RWPE2 (cell line): ENCODE data around the gene KCNE3.

ENCODE experiments used
- ATAC-seq: fragments of 200-7000 bp; cut with Tn5 transposase; 3 replicates; pipeline ENCODE4 v1.9.1; 2021; ENCODE audit warnings: low read depth
- DNase-seq: peaks from one replicate; pipeline ENCODE4 v3.0.0-alpha.2; 2020; ENCODE audit warnings: low spot score
- H3K27ac ChIP-seq: fragments of 450-650 bp; 2 replicates; pipeline ENCODE4 v1.5.1; 2017; ENCODE audit warnings: mild to moderate bottlenecking; ENCODE audit not compliant: poor library complexity, severe bottlenecking
- H3K27me3 ChIP-seq: fragments of 250-450 bp; sonication (Bioruptor Pico); 2 replicates; pipeline ENCODE4 v1.5.1; 2021; ENCODE audit warnings: mild to moderate bottlenecking, moderate library complexity; ENCODE audit not compliant: insufficient read depth, poor library complexity, severe bottlenecking
- H3K36me3 ChIP-seq: fragments of 250-450 bp; sonication (Bioruptor Pico); 2 replicates; pipeline ENCODE4 v1.5.1; 2020; ENCODE audit warnings: low read depth, mild to moderate bottlenecking, moderate library complexity
- H3K4me1 ChIP-seq: fragments of 250-450 bp; sonication (Bioruptor Pico); 2 replicates; pipeline ENCODE4 v1.5.1; 2021; ENCODE audit warnings: mild to moderate bottlenecking, moderate library complexity; ENCODE audit not compliant: insufficient read depth, poor library complexity, severe bottlenecking
- H3K4me3 ChIP-seq: fragments of 250-450 bp; sonication (Bioruptor Pico); 2 replicates; pipeline ENCODE4 v1.5.1; 2021; ENCODE audit warnings: mild to moderate bottlenecking, moderate library complexity; ENCODE audit not compliant: severe bottlenecking
- H3K9me3 ChIP-seq: fragments of 250-450 bp; sonication (Bioruptor Pico); 2 replicates; pipeline ENCODE4 v1.5.1; 2021; ENCODE audit warnings: mild to moderate bottlenecking, moderate library complexity; ENCODE audit not compliant: severe bottlenecking
- TF ChIP-seq, protein P1 (sequence below): fragments of 450-650 bp; IDR thresholded peaks from one replicate; pipeline ENCODE4 v1.5.1; 2017; ENCODE audit warnings: mild to moderate bottlenecking, moderate library complexity; ENCODE audit not compliant: poor library complexity, severe bottlenecking

Gene KCNE3

DNA sequence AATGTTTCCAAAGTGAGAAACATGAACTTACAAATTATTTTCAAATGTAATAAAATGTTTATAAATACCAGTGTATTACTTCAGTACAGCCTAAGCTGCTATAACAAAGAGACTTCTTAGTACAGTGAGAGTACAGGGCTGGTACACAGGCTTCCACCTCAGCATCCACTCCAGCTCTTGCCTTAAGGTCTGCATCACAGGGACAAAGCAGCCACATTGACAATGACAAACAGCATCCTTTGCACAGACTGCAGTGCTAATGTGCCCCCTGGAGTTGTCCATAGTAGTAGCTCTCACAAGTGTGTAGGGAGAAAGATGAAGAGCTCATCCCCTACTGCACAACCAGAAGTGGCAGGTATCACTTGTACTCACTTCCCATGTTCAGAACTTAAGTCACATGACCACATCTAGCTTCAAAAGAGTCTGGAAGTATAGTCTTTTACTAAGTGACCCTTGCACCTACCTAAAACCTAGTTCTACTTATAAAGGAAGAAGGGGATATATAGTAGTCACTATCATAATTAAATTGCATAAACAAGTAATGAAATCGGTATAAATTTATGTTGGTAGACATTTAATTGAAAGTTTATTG lies 36.8 kb upstream of the KCNE3 start:
- Histone ChIP-seq H3K4me3 (no peak overlapping the region), H3K36me3 (no peaks in the 10 kb centered on the region), H3K27ac (peak overlapping the region; percentile 82), H3K9me3 (no peaks in the 10 kb centered on the region), H3K4me1 (peaks cover 6% of the 10 kb centered on the region), H3K27me3 (no peaks in the 10 kb centered on the region)
- DNase-seq (no peak), ATAC-seq (no peak)
- TF ChIP-seq, protein P1, sequence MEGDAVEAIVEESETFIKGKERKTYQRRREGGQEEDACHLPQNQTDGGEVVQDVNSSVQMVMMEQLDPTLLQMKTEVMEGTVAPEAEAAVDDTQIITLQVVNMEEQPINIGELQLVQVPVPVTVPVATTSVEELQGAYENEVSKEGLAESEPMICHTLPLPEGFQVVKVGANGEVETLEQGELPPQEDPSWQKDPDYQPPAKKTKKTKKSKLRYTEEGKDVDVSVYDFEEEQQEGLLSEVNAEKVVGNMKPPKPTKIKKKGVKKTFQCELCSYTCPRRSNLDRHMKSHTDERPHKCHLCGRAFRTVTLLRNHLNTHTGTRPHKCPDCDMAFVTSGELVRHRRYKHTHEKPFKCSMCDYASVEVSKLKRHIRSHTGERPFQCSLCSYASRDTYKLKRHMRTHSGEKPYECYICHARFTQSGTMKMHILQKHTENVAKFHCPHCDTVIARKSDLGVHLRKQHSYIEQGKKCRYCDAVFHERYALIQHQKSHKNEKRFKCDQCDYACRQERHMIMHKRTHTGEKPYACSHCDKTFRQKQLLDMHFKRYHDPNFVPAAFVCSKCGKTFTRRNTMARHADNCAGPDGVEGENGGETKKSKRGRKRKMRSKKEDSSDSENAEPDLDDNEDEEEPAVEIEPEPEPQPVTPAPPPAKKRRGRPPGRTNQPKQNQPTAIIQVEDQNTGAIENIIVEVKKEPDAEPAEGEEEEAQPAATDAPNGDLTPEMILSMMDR: no peak

DNA sequence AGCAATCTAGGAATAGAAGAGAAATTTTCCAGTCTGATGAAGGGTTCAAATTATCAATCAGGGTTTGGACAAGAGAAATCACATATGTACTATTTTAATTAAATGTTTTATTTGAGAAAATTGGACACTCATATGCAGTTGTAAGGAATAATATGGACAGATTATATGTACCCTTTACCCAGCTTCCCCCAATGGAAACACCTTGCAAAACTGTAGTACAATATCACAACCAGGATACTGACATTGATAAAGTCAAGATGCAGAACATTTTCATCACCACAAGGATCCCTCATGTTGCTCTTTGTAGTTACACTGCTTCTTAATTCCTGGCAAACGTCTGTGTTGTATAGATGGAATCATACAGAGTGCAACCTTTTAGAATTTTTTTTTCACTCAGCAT lies 27.6 kb upstream of the KCNE3 start:
- no peaks in the 10 kb centered on the region for H3K36me3 ChIP-seq
- ATAC-seq: no peak
- peaks cover 3% of the 10 kb centered on the region for H3K4me1 ChIP-seq
- TF ChIP-seq, protein P1: no peak
- H3K27ac ChIP-seq: peak overlapping the region; percentile 84
- H3K9me3 ChIP-seq: no peaks in the 10 kb centered on the region
- DNase-seq: no peak
- no peak overlapping the region for H3K4me3 ChIP-seq
- no peaks in the 10 kb centered on the region for H3K27me3 ChIP-seq

DNA sequence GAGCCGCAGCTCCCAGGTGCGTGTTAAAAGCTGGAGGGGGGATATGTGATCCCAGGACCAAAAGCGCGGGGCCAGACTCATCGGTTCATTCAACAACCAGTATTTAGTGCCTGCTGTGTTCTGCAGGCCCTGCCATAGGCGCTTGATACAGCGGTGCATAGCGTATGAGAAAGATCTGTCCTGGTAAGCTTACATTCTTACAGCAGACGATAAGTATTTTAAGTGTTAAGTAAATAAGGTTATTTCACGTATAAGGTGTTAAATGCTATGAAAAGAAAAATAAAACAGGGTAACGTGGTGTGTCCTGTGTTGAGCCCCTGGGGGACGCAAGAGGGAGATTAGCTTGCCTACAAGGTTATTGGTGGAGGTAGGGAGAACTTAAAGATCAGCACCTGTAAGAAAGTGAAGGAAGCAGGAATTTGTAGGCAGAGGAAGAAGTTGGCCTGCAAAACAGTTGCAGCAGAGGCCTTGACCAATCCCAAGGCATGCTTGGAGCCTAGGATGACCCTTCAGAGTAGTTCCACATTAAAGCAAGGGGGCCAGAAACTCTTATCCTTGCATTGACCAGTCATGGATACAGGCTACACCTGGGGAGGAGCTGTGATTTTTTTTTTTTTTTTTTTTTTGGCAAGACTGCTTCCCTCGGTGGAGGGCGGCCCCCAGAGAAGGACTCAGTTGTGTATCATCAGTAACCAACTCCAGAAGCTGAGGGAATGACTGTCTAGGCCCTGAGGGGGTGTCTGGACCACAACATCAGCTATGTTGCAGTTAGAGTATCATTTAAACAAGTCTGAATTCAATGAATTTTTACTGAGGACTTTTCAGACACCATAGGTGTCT lies 26.7 kb upstream of the KCNE3 start:
- H3K27me3 ChIP-seq: no peaks in the 10 kb centered on the region
- H3K9me3 ChIP-seq: no peaks in the 10 kb centered on the region
- peak overlapping the region; percentile 85 for H3K4me3 ChIP-seq
- peaks cover 3% of the 10 kb centered on the region for H3K4me1 ChIP-seq
- DNase-seq (peak; percentile 79), ATAC-seq (peak; percentile 5; the same call in 1 of the 3 replicates)
- H3K27ac ChIP-seq: peak overlapping the region; percentile 84
- TF ChIP-seq, protein P1: no peak
- no peaks in the 10 kb centered on the region for H3K36me3 ChIP-seq

DNA sequence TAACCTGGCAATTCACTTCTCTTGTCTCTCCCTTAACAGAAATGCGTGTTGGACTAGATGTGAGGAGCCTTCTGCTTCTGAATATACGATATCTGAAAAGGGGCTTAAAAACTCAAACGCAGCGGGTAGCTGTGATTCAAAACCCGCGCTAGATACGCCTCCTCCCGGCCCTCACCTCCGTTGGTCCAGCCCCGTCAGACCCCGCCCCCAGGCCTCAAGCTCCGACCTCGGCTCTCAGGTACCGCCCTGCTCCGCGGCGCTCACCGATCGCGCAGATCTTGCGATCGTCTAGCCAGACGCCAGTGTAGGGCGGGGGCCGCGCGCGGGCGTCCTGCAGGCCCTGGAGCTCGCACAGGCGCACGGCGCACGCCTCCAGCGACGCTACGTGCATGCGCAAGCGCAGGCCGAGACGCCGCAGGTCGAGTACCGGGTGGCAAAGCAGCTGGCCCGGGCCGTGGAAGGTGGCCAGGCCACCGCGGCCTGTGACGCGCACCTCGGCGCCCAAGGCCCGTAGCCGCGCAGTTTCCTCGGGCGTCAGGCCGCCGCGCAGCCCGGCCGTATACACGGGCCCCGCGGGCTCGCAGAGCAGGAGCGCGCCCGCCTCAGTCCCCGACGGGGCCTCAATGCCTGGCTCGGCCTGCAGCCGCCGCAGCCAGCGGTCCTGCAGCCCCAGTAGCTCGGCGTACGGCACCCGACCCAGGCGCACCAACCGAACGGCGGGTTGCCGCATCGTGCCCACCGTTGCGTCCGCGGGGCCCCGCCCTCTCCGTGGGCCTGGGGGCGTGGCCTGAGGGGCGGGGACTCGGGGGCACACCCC lies 25.8 kb upstream of the KCNE3 start, which contains the start of gene LIPT2:
LIPT2 (minus strand) TSS at position 751 of the 817 bp plus-strand sequence; CDS start at position 730, 21 bp downstream.
- Histone ChIP-seq H3K36me3 (no peaks in the 10 kb centered on the region), H3K4me3 (peak within 1 kb of the TSS; percentile 85), H3K4me1 (peaks cover 3% of the 10 kb centered on the region), H3K27me3 (no peaks in the 10 kb centered on the region), H3K27ac (peak within 1 kb of the TSS; percentile 84), H3K9me3 (no peaks in the 10 kb centered on the region)
- DNase-seq (peak; percentile 98), ATAC-seq (peak; percentile 97)
- TF ChIP-seq, protein P1: no peak
